H9 (cell line): ENCODE results near the gene CHSY3. TPM values are rescaled to one million over a fixed set of nuclear protein-coding genes. Genes with fewer than 3 reads are reported as not detected.

ENCODE experiments used
- DNase-seq: peaks from one replicate; pipeline ENCODE4 v3.0.0-alpha.2; 2017
- H2AFZ ChIP-seq: one replicate; pipeline ENCODE4 v1.6.1; 2013; ENCODE audit warnings: mild to moderate bottlenecking, low read length, control low read depth, moderate library complexity
- H2AK5ac ChIP-seq: 2 replicates; pipeline ENCODE4 v1.6.1; 2013; ENCODE audit warnings: low read length, control low read depth, mixed read lengths; ENCODE audit not compliant: insufficient read length
- H2BK120ac ChIP-seq: one replicate; pipeline ENCODE4 v1.6.1; 2013; ENCODE audit warnings: low read depth, mild to moderate bottlenecking, low read length, control low read depth, inconsistent platforms; ENCODE audit not compliant: poor library complexity, severe bottlenecking
- H2BK12ac ChIP-seq: 2 replicates; pipeline ENCODE4 v1.6.1; 2013; ENCODE audit warnings: low read length, control low read depth, mixed read lengths, low read depth; ENCODE audit not compliant: insufficient read length
- H2BK15ac ChIP-seq: 2 replicates; pipeline ENCODE4 v1.6.1; 2013; ENCODE audit warnings: low read depth, low read length, control low read depth
- H2BK20ac ChIP-seq: one replicate; pipeline ENCODE4 v1.6.1; 2013; ENCODE audit warnings: low read depth, mild to moderate bottlenecking, low read length, control low read depth, inconsistent platforms; ENCODE audit not compliant: poor library complexity, severe bottlenecking
- H2BK5ac ChIP-seq: 2 replicates; pipeline ENCODE4 v1.6.1; 2013; ENCODE audit warnings: low read length, control low read depth, mixed read lengths; ENCODE audit not compliant: insufficient read length
- H3K14ac ChIP-seq: 2 replicates; pipeline ENCODE4 v1.6.1; 2013; ENCODE audit warnings: low read length, control low read depth; ENCODE audit not compliant: insufficient read depth
- H3K18ac ChIP-seq: 2 replicates; pipeline ENCODE4 v1.6.1; 2013; ENCODE audit warnings: low read depth, mild to moderate bottlenecking, mixed read lengths, low read length, control low read depth; ENCODE audit not compliant: insufficient read length
- H3K23ac ChIP-seq: 2 replicates; pipeline ENCODE4 v1.6.1; 2013; ENCODE audit warnings: low read length, control low read depth, mixed read lengths, low read depth; ENCODE audit not compliant: insufficient read length
- H3K23me2 ChIP-seq: 2 replicates; pipeline ENCODE4 v1.6.1; 2013; ENCODE audit warnings: low read depth, mild to moderate bottlenecking, mixed read lengths, low read length, control low read depth; ENCODE audit not compliant: insufficient read length, poor library complexity, severe bottlenecking
- H3K27ac ChIP-seq: 2 replicates; pipeline ENCODE4 v1.5.1; 2013; ENCODE audit warnings: low read length, control low read depth, mixed read lengths, low read depth; ENCODE audit not compliant: insufficient read length
- H3K27me3 ChIP-seq: 2 replicates; pipeline ENCODE4 v1.6.1; 2013; ENCODE audit warnings: low read length, control low read depth, inconsistent platforms; ENCODE audit not compliant: insufficient read depth
- H3K4ac ChIP-seq: 2 replicates; pipeline ENCODE4 v1.6.1; 2013; ENCODE audit warnings: low read depth, mild to moderate bottlenecking, control low read depth, inconsistent platforms, low read length, moderate library complexity
- H3K4me1 ChIP-seq: 2 replicates; pipeline ENCODE4 v1.6.1; 2013; ENCODE audit warnings: low read length, control low read depth, inconsistent platforms; ENCODE audit not compliant: insufficient read depth
- H3K4me2 ChIP-seq: 2 replicates; pipeline ENCODE4 v1.6.1; 2013; ENCODE audit warnings: low read length, control low read depth, mixed read lengths; ENCODE audit not compliant: insufficient read length, insufficient read depth
- H3K56ac ChIP-seq: 2 replicates; pipeline ENCODE4 v1.6.1; 2013; ENCODE audit warnings: low read depth, mild to moderate bottlenecking, mixed read lengths, low read length, control low read depth; ENCODE audit not compliant: insufficient read length
- H3K79me1 ChIP-seq: 2 replicates; pipeline ENCODE4 v1.6.1; 2013; ENCODE audit warnings: low read depth, mild to moderate bottlenecking, moderate library complexity, low read length, control low read depth, inconsistent platforms; ENCODE audit not compliant: insufficient read depth, poor library complexity, severe bottlenecking
- H3K79me2 ChIP-seq: 2 replicates; pipeline ENCODE4 v1.6.1; 2013; ENCODE audit warnings: low read length, control low read depth, inconsistent platforms; ENCODE audit not compliant: insufficient read depth
- H3K9ac ChIP-seq: 2 replicates; pipeline ENCODE4 v1.6.1; 2013; ENCODE audit warnings: low read length, control low read depth, mixed read lengths; ENCODE audit not compliant: insufficient read length; ENCODE audit errors: extremely low read depth
- H3K9me3 ChIP-seq: one replicate; pipeline ENCODE4 v1.6.1; 2013; ENCODE audit warnings: low read depth, low read length, inconsistent platforms; ENCODE audit not compliant: control insufficient read depth
- H3T11ph ChIP-seq: one replicate; pipeline ENCODE4 v1.6.1; 2013; ENCODE audit warnings: mild to moderate bottlenecking, low read length, control low read depth, inconsistent platforms
- H4K20me1 ChIP-seq: one replicate; pipeline ENCODE4 v1.6.1; 2013; ENCODE audit not compliant: control insufficient read depth, insufficient read length, insufficient read depth
- H4K5ac ChIP-seq: 2 replicates; pipeline ENCODE4 v1.6.1; 2013; ENCODE audit warnings: low read depth, mild to moderate bottlenecking, mixed read lengths, low read length, control low read depth; ENCODE audit not compliant: insufficient read length
- H4K8ac ChIP-seq: replicated peaks from 2 replicates; pipeline ENCODE4 v1.6.1; 2013; ENCODE audit warnings: low read length, control low read depth, mixed read lengths, low read depth; ENCODE audit not compliant: insufficient read length
- H4K91ac ChIP-seq: 2 replicates; pipeline ENCODE4 v1.6.1; 2013; ENCODE audit warnings: low read depth, mild to moderate bottlenecking, moderate library complexity, mixed read lengths, low read length, control low read depth; ENCODE audit not compliant: insufficient read length
- H3K27ac Mint-ChIP-seq, 3 experiments: 2 replicates in 2 of 3; 3 replicates in 1 of 3; pipeline ENCODE4 v1.8.0; 2020 to 2021; ENCODE audit warnings: mixed read lengths in 3 of 3, mild to moderate bottlenecking in 1 of 3, moderate library complexity in 1 of 3
- H3K27me3 Mint-ChIP-seq: 2 replicates; pipeline ENCODE4 v1.8.0; 2021; ENCODE audit warnings: low read depth, mild to moderate bottlenecking, moderate library complexity, mixed read lengths
- H3K36me3 Mint-ChIP-seq, 3 experiments: 2 replicates in 2 of 3; 3 replicates in 1 of 3; pipeline ENCODE4 v1.8.0; 2020 to 2021; ENCODE audit warnings: low read depth in 3 of 3, mixed read lengths in 3 of 3; ENCODE audit not compliant: insufficient read depth in 1 of 3
- H3K4me1 Mint-ChIP-seq, 2 experiments: 2 replicates each; pipeline ENCODE4 v1.8.0; 2020; ENCODE audit warnings: mixed read lengths in 2 of 2
- H3K4me3 Mint-ChIP-seq, 2 experiments: 2 replicates in 1 of 2; 3 replicates in 1 of 2; pipeline ENCODE4 v1.8.0; 2020 to 2021; ENCODE audit warnings: mild to moderate bottlenecking in 2 of 2, mixed read lengths in 2 of 2, moderate library complexity in 1 of 2
- H3K9me3 Mint-ChIP-seq, 2 experiments: 2 replicates in 1 of 2; 3 replicates in 1 of 2; pipeline ENCODE4 v1.8.0; 2020; ENCODE audit warnings: mild to moderate bottlenecking in 2 of 2, mixed read lengths in 2 of 2, moderate library complexity in 1 of 2
- WGBS: extraction: QIAGEN DNeasy Blood & Tissue Kit; methylation state at CpG from one replicate; pipeline ENCODE4 v1.1.7; 2013; ENCODE audit warnings: missing lambda C conversion rate, low lambda C conversion rate, mixed read lengths; ENCODE audit not compliant: insufficient read length; ENCODE audit errors: extremely low coverage; 5-methylcytosine and 5-hydroxymethylcytosine counted together
- long read RNA-seq: library from polyadenylated mRNA; unstranded; transcript quantifications from one replicate; pipeline ENCODE4 v2.0.0, GENCODE V29; 2020
- total RNA-seq: library from RNA; stranded (reverse); gene quantifications from 2 replicates; pipeline ENCODE4 v1.2.1, GENCODE V29; 2021
- TF ChIP-seq, protein P1 (sequence below): fragments of 200-600 bp; sonication (generic); conservative IDR thresholded peaks from 3 replicates; pipeline ENCODE4 v1.8.0; 2021; ENCODE audit warnings: antibody characterized with exemption, mild to moderate bottlenecking

The CHSY3 gene
- 0.37 and 0.42 TPM in 2 replicates for total RNA-seq
- long read RNA-seq, partial matches to known transcripts: 0 of 2 reads
- long read RNA-seq, other reads (novel, unspliced or antisense): 2 of 2 reads

DNA sequence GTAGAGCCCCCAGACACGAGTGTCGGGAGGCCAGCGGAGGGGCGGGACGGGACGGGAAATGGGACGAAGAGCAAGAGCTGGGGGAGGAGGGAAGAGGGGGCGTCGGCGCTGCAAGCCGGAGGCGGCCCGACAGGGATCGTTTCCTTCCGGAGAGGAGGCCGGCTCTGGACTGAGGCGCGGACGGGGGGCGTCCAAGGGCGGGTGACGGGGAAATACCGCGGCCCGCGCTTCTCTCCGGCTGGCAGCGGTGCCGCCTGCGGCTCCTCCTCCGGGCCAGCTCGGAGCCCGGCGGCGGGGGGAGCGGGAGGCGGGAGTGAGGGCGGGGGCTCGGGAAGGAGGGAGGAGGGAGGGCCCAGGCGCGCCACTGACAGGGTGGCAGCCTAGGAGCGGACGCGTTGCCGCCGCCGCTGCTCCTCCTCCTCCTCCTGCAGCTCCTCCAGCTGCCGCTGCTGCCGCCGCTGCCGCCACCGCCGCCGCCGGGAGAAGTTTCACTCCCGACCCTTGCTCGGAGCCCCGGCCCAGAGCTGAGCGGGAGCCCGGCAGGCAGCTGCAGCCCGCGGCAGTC lies at the start of gene CHSY3:
Gene CHSY3 (plus strand): TSS at position 364 of the 565 bp plus-strand sequence.
- no CpG with 5 or more reads among the region's 62 CpGs for WGBS
- peak within 1 kb of the TSS; percentile 69 for H3K4me2 ChIP-seq

More for the DNA sequence above, at the start of gene CHSY3:
- no peak within 1 kb of the TSS for H2AK5ac ChIP-seq
- TF ChIP-seq, protein P1, sequence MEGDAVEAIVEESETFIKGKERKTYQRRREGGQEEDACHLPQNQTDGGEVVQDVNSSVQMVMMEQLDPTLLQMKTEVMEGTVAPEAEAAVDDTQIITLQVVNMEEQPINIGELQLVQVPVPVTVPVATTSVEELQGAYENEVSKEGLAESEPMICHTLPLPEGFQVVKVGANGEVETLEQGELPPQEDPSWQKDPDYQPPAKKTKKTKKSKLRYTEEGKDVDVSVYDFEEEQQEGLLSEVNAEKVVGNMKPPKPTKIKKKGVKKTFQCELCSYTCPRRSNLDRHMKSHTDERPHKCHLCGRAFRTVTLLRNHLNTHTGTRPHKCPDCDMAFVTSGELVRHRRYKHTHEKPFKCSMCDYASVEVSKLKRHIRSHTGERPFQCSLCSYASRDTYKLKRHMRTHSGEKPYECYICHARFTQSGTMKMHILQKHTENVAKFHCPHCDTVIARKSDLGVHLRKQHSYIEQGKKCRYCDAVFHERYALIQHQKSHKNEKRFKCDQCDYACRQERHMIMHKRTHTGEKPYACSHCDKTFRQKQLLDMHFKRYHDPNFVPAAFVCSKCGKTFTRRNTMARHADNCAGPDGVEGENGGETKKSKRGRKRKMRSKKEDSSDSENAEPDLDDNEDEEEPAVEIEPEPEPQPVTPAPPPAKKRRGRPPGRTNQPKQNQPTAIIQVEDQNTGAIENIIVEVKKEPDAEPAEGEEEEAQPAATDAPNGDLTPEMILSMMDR: no peak
- peaks cover 13% of the 10 kb centered on the region; the same call in 1 of the 2 replicates for H3K27me3 ChIP-seq
- no peaks in the 10 kb centered on the region for H4K20me1 ChIP-seq
- H3T11ph ChIP-seq: no peak within 1 kb of the TSS
- no peak within 1 kb of the TSS for H2BK15ac ChIP-seq
- no peak within 1 kb of the TSS for H2BK5ac ChIP-seq
- Mint-ChIP-seq H3K4me1 (peaks cover 16 to 18% of the 10 kb centered on the region in 2 experiments), H3K36me3 (no peaks in the 10 kb centered on the region; a peak in 1 of 7 replicates), H3K9me3 (no peaks in the 10 kb centered on the region; a peak in 1 of 5 replicates), H3K27me3 (peaks cover 51% of the 10 kb centered on the region), H3K4me3 (peak within 1 kb of the TSS; percentile 78 to 88), H3K27ac (peak within 1 kb of the TSS in 2 of 3 experiments; percentile 4 to 7; a peak in 3 of 7 replicates)
- peaks cover 21% of the 10 kb centered on the region for H3K23me2 ChIP-seq
- H3K9me3 ChIP-seq: no peaks in the 10 kb centered on the region
- H3K9ac ChIP-seq: peak within 1 kb of the TSS; percentile 12
- H3K79me2 ChIP-seq: no peaks in the 10 kb centered on the region
- H3K56ac ChIP-seq: no peak within 1 kb of the TSS
- H4K8ac ChIP-seq: no peak within 1 kb of the TSS
- H3K4ac ChIP-seq: no peak within 1 kb of the TSS
- H3K79me1 ChIP-seq: no peaks in the 10 kb centered on the region
- H3K27ac ChIP-seq: no peak within 1 kb of the TSS
- no peak within 1 kb of the TSS for H2BK12ac ChIP-seq
- H3K4me1 ChIP-seq: no peaks in the 10 kb centered on the region
- H2BK20ac ChIP-seq: no peak within 1 kb of the TSS
- no peak within 1 kb of the TSS for H4K5ac ChIP-seq
- H3K23ac ChIP-seq: no peak within 1 kb of the TSS
- H2BK120ac ChIP-seq: no peak within 1 kb of the TSS
- no peak within 1 kb of the TSS for H3K18ac ChIP-seq
- peak; percentile 88 for DNase-seq
- H2AFZ ChIP-seq: no peak within 1 kb of the TSS
- peak within 1 kb of the TSS; percentile 65; the same call in 1 of the 2 replicates for H3K14ac ChIP-seq
- no peak within 1 kb of the TSS for H4K91ac ChIP-seq
